Pons (tissue), 1 donor: ENCODE results near the gene HSD11B2.

ENCODE experiments used
- DNase-seq: peaks from one replicate; pipeline ENCODE4 v3.0.0-alpha.2; 2016; ENCODE audit warnings: low spot score

Gene HSD11B2

GRCh38 chr16:67480833-67481560 lies 50.1 kb downstream of the HSD11B2 start, which contains the start of gene ATP6V0D1:
TSS of gene ATP6V0D1 (minus strand) at chr16:67481157. CDS start at chr16:67481086, 71 bp downstream.
- DNase-seq, result peak; percentile 97

GRCh38 chr16:67481561-67482232 lies 50.8 kb downstream of the HSD11B2 start:
- DNase-seq, result peak; percentile 32

GRCh38 chr16:67482233-67482924 lies 51.5 kb downstream of the HSD11B2 start:
- DNase-seq, result no peak

- no peak for DNase-seq
Observed at GRCh38 chr16:67483150-67483549, 52.2 kb downstream of the HSD11B2 start, which contains the start of gene AGRP. TSS of gene AGRP (minus strand) at chr16:67483547. CDS start at chr16:67483398, 149 bp downstream.

GRCh38 chr16:67483731-67484525 lies 53.0 kb downstream of the HSD11B2 start:
- no peak for DNase-seq

- no peak for DNase-seq
Observed at GRCh38 chr16:67486805-67487204, 55.9 kb downstream of the HSD11B2 start.
